ENCODE data around the gene IGSF3.
"Not testable (repeated sequence)": the region's sequence is repeated elsewhere in the genome, so short reads cannot be mapped to it uniquely, and the experiment has no call there.

The IGSF3 gene

DNA sequence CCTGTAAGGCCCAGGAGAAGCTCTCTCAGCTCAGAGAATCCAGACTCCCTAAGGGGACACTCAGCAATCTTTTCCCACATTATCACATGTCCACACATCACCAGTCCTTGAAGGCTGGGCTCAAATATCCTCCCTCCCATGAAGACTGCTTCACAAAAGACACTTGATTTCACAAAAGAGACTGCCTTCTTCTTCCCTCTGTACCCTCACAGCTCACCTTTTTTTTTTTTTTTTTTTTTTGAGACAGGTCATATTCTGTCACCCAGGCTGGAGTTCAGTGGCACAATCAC, 98.2 kb downstream of the IGSF3 start:
- Histone ChIP-seq H3K36me3 (replicated peaks) (no peaks in the 10 kb centered on the region), H3K27ac (no peak overlapping the region)
- in situ Hi-C loops (cut with HindIII; ENCODE audit: low pct_ligation_motif_present, low sequenced_read_pairs) = no loop called here

DNA sequence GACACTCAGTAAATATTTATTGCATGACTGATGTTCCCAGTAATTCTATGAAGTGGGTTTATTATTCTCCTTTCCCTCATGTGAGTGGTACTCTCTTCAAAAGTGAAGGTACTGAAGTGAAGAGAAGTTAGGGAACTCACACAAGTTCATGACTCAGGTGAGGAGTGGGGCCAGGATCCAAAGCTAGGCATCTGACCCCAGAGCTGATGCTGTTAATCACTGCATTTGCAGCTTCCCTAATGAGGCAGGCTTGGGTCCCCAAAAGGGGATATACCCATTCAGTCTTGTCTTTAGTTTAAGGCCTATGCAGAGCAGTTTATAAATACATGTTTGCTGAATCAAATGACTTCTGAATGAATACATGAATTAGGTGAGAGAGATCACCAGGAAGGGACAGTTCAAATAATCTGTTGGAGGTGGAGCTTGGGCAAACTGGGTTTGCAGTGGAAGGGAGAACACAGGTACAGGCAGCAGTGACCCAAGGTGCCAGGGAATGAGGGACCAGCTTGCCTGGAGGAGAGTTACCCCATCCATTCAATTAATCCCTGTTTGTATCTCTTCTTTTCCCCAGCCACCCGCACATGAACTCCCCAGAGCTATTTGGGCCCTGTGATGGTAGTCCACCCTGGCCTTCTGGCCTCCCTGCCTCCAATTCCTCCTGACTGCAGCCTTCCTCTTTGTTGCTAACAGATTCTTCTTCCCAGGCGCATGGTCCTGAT, 98.7 kb downstream of the IGSF3 start:
- no peak for DNase-seq
- Histone ChIP-seq H3K27ac (no peak overlapping the region), H3K27me3 (replicated peaks) (no peaks in the 10 kb centered on the region), H3K36me3 (replicated peaks) (no peaks in the 10 kb centered on the region), H3K4me3 (ENCODE audit: low read depth, low read length) (no peak overlapping the region)
- TF ChIP-seq, protein P1, sequence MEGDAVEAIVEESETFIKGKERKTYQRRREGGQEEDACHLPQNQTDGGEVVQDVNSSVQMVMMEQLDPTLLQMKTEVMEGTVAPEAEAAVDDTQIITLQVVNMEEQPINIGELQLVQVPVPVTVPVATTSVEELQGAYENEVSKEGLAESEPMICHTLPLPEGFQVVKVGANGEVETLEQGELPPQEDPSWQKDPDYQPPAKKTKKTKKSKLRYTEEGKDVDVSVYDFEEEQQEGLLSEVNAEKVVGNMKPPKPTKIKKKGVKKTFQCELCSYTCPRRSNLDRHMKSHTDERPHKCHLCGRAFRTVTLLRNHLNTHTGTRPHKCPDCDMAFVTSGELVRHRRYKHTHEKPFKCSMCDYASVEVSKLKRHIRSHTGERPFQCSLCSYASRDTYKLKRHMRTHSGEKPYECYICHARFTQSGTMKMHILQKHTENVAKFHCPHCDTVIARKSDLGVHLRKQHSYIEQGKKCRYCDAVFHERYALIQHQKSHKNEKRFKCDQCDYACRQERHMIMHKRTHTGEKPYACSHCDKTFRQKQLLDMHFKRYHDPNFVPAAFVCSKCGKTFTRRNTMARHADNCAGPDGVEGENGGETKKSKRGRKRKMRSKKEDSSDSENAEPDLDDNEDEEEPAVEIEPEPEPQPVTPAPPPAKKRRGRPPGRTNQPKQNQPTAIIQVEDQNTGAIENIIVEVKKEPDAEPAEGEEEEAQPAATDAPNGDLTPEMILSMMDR (IDR thresholded peaks at IDR 0.05; ENCODE audit: low read depth, low read length, missing control alignments) = no peak
- in situ Hi-C loops (cut with HindIII; ENCODE audit: low pct_ligation_motif_present, low sequenced_read_pairs) = no loop called here

More for the DNA sequence above, 98.2 kb downstream of the IGSF3 start:
- H3K27me3 ChIP-seq (replicated peaks) = no peaks in the 10 kb centered on the region
- TF ChIP-seq, protein P1 (IDR thresholded peaks at IDR 0.05; ENCODE audit: low read depth, low read length, missing control alignments) = no peak
- no peak overlapping the region for H3K4me3 ChIP-seq (ENCODE audit: low read depth, low read length)
- no peak for DNase-seq

- no peak overlapping the region for H3K4me3 ChIP-seq (ENCODE audit: low read depth, low read length)
- H3K27ac ChIP-seq = no peak overlapping the region
- TF ChIP-seq, protein P1 (IDR thresholded peaks at IDR 0.05; ENCODE audit: low read depth, low read length, missing control alignments) = no peak
- DNase-seq = no peak
- in situ Hi-C loops (cut with HindIII; ENCODE audit: low pct_ligation_motif_present, low sequenced_read_pairs) = no loop called here
- H3K36me3 ChIP-seq (replicated peaks) = no peaks in the 10 kb centered on the region
- no peaks in the 10 kb centered on the region for H3K27me3 ChIP-seq (replicated peaks)
Observed at GRCh38 chr1:116567790-116568661, 99.5 kb downstream of the IGSF3 start.

GRCh38 chr1:116565222-116565621, 102.3 kb downstream of the IGSF3 start:
- in situ Hi-C loops (cut with HindIII; ENCODE audit: low pct_ligation_motif_present, low sequenced_read_pairs) = no loop called here
- Histone ChIP-seq H3K27ac (no peak overlapping the region), H3K27me3 (replicated peaks) (no peaks in the 10 kb centered on the region), H3K4me3 (ENCODE audit: low read depth, low read length) (no peak overlapping the region), H3K36me3 (replicated peaks) (no peaks in the 10 kb centered on the region)
- no peak for DNase-seq
- TF ChIP-seq, protein P1 (IDR thresholded peaks at IDR 0.05; ENCODE audit: low read depth, low read length, missing control alignments) = no peak

DNA sequence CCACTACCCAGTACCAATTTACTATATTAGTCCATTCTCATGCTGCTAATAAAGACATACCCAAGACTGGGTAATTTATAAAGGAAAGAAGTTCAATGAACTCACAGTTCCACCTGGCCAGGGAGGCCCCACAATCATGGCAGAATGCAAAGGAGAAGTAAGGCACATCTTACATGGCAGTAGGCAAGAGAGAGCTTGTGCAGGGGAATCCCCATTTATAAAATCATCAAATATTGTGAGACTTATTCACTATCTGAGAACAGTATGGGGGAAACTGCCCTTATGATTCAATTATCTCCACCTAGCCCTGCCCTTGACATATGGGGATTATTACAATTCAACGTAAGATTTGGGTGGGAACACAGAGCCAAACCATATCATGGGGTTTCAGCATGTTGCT, 103.1 kb downstream of the IGSF3 start:
- DNase-seq = no peak
- in situ Hi-C loops (cut with HindIII; ENCODE audit: low pct_ligation_motif_present, low sequenced_read_pairs) = no loop called here
- Histone ChIP-seq H3K36me3 (replicated peaks) (no peaks in the 10 kb centered on the region), H3K4me3 (ENCODE audit: low read depth, low read length) (no peak overlapping the region), H3K27ac (no peak overlapping the region), H3K27me3 (replicated peaks) (no peaks in the 10 kb centered on the region)
- TF ChIP-seq, protein P1 (IDR thresholded peaks at IDR 0.05; ENCODE audit: low read depth, low read length, missing control alignments) = no peak

- DNase-seq; H3K27ac ChIP-seq; in situ Hi-C loops (cut with HindIII; ENCODE audit: low pct_ligation_motif_present, low sequenced_read_pairs): not testable (repeated sequence)
Observed at GRCh38 chr1:116562465-116562864, 105.1 kb downstream of the IGSF3 start.

More at GRCh38 chr1:116562465-116562864, 105.1 kb downstream of the IGSF3 start:
- not testable (repeated sequence) for H3K36me3 ChIP-seq (replicated peaks); H3K27me3 ChIP-seq (replicated peaks); H3K4me3 ChIP-seq (ENCODE audit: low read depth, low read length)

All from brain microvascular endothelial cell (primary cell).